Activated CD8-positive, alpha-beta memory T cell treated with anti-CD3 and anti-CD28 coated beads for 1 hour (primary cell): ENCODE data around the gene PARK7.
"Not testable (repeated sequence)": the region's sequence is repeated elsewhere in the genome, so short reads cannot be mapped to it uniquely, and the experiment has no call there.

Experiments used
- DNase-seq, 2 donors: peaks; one replicate each; pipeline ENCODE4 v3.0.0-alpha.2; 2020; ENCODE audit warnings: low read depth in 1 of 2; ENCODE audit errors: extremely low read depth in 1 of 2

PARK7 gene

DNA sequence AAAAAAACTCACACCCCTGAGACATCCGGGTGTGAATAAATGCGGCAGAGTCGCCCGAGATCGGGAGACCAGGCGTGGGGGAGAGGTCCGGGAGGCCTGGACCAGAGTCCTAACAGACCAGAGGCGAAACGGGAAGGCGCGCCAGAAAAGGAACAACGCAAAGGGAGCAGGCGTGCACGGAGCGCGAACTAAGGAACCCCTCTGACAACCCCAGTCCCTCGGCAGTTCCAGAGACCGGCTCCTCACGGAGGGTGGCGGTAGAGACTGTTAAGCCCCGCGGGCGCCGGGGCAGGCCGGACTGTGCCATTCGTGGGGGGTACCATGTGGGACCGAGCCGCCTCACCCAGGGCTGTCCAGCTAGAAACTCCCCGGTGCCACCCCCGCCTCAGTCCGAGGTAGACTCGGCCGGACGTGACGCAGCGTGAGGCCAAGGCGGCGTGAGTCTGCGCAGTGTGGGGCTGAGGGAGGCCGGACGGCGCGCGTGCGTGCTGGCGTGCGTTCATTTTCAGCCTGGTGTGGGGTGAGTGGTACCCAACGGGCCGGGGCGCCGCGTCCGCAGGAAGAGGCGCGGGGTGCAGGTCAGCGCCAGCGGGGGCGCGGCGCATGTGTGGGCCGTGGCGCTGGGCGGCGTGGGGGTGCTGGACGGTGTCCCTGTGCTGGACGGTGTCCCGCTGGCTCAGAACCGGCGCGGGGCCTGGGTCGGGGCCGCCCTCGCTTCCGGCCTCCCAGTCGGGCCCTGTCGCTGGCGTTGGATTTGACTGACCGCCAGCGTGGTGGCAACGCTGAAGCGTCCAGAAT, at the start of gene PARK7:
Gene PARK7 (plus strand): TSS at position 496 of the 798 bp plus-strand sequence. CDS start 1,075 bp downstream, outside the sequence.
- DNase-seq = peak; percentile 99

DNA sequence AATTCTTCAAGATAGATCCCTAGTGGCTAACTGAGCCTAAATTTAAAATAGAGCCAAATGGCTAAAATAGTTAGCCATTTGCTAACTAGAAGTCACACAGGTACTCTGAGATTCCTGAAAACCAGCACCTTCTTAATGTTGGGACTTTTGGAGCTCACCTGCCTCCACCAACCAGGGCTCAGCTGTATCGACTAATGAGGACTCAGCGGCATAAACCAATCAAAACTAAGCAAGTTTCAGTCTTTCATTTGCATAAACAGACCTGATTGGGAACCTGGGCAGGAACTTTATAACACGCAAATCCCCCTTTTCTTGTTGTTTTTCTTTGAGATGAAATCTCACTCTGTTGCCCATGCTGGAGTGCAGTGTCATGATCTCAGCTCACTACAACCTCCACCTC, 49.4 kb upstream of the PARK7 start:
- DNase-seq = no peak

DNA sequence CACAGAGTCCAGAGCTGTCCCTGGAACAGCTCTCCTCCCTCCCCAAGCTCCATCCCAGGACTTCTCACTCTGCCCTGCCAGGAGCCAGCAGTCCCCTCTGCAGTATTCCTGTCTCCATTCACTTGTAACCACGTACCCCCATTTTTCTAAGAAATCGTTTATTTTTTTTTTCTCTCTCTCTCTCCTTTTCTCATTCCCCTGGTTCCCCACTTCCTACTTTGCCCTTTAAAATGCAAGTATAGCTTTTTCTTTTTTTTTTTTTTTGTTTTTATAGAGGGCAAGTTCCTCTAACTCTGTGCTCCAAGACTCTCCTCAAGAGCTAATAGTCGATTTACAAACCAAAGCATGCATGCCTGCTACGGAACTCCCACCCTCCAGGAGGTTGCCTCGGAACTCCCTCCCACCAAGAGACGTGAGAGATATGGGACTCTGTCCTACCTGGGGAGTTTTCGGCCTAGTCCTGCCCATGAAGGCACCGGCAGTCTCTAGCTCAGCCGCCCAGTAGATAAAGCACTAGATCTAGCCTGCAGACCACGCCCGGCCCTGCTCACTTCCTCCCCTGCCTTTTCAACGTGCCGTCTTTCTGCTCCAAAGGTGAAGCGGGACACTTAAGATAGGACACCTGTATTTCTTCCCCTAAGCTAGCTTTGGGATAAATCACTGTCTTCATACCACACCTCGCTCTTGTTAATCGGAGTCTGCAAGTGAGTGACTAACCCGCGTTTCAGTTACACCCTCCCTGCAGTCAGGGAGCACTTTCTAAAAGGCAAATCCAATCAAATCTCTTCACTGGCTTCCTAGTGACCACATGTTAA, 48.6 kb upstream of the PARK7 start:
- DNase-seq = no peak

DNA sequence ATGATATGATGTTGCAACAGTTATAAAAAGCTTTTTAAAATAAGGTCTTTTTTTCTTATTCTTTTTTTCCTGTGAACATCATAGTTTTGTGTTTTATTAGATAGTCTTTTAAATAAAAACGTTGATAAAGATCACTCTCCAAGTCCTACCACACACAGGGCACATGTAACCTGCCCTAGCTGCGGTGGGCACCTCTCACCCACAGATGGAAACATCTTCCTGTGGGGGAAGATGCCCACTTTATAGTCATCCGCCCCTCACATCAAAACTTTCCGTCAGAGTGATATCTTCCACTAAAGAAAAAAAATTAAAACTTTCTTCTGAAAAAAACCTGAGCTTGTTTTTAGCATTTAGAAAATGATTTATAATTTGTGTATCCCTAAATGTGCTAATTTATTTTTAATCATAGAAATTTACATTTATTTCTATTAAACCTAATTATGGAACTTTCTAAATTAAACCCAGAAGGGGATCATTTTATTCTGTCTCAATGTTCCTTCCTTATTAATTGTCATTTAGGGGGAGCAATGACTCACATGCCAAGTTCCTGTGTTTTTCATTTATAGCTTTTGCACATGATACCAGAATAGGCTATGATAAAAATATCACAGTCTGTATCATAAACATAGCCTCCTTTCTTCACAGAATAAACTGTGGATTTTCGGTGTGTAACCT, 45.5 kb upstream of the PARK7 start:
- peak in 1 of 2 donors; percentile 28 for DNase-seq

DNA sequence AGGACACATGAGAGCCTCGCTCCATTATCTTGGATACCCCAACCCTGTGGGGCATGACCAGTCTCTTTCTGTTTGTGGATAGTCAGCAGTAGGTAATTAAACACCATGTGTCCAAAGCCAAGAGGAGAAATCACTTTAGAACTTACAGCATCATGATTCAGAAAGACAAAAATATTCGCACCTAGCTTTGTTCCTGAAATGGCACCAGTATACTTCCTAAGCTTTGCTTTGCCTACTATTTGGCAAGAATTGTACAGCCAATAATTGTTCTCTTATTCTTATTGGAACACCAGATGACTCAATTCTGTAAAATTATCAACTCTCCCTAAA, 45.0 kb upstream of the PARK7 start:
- no peak for DNase-seq

DNA sequence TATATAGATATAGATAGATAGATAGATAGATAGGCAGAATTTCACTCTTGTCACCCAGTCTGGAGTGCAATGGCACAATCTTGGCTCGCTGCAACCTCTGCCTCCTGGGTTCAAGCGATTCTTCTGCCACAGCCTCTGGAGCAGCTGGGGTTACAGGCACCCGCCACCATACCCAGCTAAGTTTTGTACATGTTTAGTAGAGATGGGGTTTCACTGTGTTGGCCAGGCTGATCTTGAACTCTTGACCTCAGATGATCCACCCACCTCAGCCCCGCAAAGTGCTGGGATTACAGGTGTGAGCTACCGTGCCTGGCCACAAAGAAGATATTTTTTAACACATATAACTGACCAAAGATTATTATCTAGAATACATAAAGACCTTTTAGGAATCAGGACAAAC, 43.5 kb upstream of the PARK7 start:
- not testable (repeated sequence) for DNase-seq

DNA sequence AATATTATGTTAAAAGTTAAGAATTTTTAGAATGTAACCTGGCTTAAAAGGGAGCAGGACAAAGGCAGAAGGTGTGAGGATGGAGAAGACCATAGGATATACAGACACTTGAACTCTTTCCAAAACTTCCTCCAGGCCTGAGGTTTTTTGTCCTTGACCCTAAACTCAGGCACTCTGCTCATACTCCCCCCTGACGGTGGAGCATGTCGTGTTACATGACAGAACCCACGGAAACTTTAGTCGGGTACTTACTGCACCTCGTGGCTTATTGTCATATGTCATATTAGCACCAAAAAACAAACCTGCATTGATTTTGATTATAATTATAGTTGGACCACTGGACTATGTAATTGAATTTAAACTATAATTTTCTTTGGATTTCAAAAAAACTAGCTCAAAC, 41.6 kb upstream of the PARK7 start:
- no peak for DNase-seq

DNA sequence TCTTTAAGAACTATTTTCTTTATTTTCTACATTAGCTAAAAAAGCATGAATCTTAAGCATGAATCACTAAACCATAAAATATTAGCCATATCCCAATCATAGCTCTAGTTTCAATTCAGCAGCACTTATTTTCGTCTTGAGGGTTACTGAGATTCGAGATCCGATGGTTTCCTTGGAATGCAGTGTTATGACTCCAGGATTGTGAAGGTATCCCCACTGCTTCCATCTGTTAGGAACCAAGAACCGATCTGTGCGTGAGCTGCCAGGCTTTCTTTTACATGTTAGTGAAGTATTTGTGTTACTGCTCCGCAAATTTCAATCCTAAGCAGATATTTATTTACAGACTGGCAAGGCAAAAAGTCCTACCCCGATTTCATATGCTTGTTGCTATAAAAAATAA, 39.7 kb upstream of the PARK7 start:
- DNase-seq = no peak

DNA sequence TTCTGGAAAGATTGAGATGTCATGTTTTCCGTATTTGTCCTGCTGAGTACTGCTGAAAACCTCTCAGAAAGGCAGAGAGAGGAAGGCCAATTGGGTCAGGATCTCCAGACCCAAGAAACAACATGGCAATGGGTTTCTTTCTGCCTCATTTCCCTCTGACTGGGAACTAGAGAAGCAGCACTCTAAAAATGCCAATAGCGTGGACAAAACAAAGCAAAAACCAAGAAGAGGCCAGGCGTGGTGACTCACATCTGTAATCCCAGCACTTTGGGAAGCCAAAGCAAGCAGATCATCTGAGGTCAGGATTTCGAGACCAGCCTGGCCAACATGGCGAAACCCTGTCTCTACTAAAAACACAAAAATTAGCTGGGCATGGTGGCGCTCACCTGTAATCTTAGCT, 39.2 kb upstream of the PARK7 start:
- DNase-seq = no peak

DNA sequence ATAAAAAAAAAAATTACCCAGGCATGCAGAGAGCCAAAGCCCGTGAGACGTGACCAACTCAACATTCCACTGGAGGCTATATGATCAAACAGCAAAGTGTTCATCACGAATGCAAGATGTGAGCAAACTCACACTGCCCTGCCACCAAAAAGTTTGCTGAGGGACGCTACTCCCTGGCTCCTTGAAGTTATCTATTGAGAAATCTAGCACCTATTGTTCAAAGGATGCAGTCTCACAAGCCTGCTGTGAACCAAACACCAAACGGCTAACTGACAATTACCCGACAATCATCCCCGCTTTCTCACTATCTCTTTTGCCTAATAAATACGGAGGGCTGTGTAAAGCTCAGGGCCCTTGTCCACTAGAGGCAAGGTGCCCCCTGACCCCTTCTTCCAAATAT, 34.5 kb upstream of the PARK7 start:
- DNase-seq = not testable (repeated sequence)

DNA sequence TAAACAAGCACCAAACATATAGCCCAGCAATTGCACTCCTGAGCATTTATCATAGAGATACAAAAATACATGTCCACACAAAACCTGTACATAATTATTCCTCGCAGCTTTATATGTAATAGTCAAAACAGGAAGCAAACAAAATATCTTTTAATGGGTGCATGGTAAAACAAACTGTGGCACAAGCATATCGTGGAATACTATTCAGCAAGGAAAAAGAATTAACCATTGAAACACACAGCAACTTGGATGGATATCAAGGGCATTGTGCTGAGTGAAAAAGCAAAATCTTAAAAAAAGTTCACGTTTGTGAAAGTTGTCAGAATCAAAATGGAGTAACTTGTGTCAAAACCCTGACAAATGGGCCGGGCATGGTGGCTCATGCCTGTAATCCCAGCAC, 33.3 kb upstream of the PARK7 start:
- no peak for DNase-seq

DNA sequence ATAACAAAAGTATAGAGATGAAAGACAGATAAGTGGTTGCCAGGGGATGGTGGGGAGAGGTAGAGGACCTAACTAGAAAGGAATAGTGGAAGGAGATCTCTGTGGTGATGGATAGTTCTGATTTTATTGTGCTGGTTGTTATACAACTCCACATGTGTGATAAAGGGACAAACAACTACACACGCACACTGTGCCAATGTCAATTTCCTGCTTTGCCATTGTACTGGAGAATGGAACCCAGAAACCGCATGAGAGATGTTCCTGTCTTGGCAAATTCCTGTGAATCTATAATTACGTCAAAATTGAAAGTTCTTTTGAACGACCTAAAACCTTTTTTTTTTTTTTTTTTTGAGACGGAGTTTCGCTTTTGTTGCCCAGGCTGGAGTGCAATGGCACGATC, 31.9 kb upstream of the PARK7 start:
- no peak for DNase-seq

DNA sequence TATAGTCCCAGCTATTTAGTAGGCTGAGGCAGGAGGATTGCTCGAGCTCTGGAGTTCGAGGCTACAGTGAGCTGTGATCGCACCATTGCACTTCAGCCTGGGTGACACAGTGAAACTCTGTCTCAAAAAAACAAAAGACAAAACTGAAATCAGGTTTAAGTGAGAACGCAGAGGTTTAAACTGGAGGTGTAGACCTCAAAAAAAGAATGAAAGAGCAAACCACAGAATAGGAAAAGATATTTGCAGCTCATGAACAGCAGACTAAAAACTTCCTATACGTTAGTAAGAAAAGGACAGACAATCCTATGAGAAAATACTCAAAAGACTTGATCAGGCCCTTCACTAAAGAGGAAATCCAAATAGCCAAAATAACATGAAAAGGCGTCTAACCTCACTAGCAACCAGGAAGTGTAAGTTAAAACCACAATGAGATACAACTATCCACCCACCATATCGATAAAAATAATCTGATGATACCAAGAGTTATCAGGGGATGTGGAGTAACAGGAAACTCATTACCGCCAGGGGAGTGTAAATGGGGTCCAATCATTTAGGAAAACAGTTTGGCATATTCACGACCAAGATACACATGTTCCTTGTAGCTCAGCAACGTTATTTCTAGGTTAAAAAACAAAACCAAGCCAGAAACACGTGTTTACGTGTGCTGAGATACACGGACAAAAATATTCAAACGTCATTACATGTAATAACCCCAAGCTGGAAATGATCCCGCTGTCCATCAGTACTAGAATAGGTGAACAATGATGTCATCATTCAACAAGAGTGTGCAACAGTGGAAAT, 30.7 kb upstream of the PARK7 start:
- DNase-seq = no peak

DNA sequence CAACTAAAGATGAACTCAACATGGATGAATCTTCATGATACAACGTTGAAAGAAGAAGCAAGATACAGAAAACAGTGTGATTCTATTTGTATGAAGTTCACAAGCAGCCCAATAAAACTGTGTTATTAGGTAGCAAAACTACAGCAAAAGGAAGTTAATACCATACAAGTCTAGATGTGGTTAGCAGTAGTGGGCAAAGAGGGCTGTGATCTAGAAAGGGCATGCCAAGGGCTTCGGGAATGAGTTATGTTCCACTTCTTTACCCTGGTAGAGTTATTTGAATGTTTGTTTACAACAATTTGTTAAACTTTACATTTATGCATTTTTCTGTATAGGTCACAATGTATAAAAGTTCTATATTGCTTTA, 30.1 kb upstream of the PARK7 start:
- no peak for DNase-seq

DNA sequence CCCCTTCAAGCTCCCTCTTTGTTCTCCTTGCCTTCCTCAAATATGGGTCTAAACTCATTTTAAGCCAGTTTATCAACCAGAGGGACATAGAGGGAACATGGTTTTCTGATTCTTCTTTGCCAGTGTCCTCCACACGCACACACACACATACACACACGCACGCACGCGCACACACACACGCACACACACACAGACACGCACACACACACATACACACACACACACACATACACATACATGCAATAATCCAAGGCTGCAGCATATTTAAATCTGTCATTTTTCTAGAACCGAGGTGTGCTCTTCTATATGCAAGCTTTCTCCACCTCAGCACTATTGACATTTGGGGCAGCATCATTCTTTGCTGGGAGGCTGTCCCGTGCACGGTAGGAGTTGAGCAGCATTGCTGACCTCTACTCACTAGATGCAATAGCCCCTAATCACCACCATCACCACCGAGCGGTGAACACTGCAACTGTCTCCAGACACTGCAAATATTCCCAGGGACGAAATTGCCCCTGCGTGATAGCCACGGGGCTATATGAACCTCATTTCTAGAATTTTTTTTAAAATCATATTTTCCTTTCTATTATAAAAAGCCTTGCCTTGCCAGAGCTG, 28.9 kb upstream of the PARK7 start:
- DNase-seq = no peak

DNA sequence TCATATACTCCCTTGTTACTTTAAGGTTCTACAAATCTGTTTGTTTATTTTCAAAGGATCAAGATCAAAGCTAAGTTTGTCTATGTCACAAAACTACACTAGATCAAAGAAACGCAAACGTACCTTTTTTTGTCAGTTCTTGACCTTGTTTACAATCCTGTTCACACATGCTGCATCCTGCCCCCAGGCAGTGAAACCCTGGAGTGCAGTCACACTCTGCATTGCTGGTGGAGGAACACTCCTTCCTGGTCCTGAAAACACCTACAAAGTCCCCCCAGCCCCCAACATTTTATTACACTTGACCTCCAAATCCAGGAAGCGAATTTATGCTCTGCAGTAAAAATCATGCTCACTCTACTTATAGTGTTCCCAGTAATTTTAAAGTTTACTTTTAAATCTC, 23.4 kb upstream of the PARK7 start:
- no peak for DNase-seq

DNA sequence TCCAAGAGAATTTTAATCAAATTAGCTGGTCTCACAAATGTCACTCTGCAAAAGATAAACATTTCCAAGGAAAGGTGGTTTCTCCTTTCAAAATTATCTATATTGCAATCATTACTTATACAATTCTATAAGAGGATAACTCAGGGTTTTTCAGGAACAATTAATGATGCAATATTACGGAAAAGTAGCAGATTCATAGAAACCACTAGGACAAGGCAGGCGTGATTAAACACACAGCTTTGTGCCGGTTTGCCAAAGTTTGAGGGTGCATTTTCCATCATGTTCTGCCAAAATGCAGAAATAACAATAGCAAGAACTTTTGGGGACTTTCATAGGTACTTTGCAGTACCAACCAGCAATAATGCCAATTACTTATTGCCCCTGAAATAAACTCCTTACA, 21.5 kb upstream of the PARK7 start:
- DNase-seq = no peak

DNA sequence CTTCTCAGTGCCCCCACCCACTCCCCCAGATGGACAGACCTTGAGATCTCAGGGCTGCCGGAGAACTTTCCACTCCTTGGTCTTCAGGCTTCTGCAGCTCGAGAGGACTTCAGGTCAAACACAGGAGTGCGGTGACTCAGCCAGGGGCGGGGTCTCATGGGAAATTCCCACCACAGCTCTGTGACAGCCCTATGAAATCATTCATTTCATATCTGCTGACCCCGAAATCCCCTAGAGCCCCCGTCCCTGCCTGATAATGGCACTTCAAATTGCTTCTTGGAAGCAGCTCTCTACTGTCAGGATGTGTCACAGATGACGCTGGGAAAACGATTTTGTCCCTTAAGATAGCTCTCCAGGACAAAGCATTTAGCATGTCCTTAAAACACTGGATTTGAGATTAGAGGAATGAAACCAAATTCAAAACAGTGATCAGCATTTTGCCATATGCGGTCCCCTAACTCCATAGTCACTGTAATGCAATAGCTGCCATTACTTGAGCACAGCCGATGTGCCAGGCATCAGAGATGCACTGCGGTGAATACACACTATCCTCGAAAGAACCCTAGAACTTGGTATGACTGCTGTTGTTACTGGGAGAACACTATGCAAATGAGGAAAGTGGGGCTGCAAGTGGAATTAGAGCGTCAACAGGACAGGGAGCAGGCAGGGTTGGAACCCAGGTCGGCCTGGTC, 20.6 kb upstream of the PARK7 start, which contains the start of gene TNFRSF9:
Gene TNFRSF9 (minus strand): TSS at position 95 of the 692 bp plus-strand sequence. CDS start 845 bp downstream, outside the sequence.
- DNase-seq = peak; percentile 44 to 49

DNA sequence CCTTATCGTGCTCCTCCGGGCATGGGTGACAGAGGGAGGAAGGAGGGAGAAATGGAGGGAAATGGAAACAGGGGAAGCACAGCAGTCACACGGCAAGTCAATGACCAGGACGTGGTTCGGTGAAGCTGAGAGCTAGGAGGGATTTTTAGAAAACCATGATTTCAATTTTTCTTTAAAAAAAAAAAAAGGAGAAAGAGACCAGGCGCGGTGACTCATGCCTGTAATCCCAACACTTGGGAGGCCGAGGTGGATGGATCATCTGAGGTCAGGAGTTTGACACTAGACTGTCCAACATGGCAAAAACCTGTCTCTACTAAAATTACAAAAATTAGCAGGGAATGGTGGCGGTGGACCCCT, 20.1 kb upstream of the PARK7 start:
- DNase-seq = no peak
